HepG2 (cell line): ENCODE results near the gene LIMA1.

Experiments used
- ARNTL ChIP-seq: sonication (generic); formaldehyde crosslinking; IDR thresholded peaks from 2 replicates; pipeline ENCODE4 v1.4.0; 2020; ENCODE audit warnings: mild to moderate bottlenecking, missing genetic modification reagents
- CBX5 ChIP-seq: sonication (generic); formaldehyde crosslinking; IDR thresholded peaks from 2 replicates; pipeline ENCODE4 v1.4.0; 2020; ENCODE audit warnings: missing genetic modification reagents, borderline replicate concordance
- CTCF ChIP-seq: sonication (generic); formaldehyde crosslinking; IDR thresholded peaks from 2 replicates; pipeline ENCODE4 v1.5.0; 2020; ENCODE audit warnings: mild to moderate bottlenecking, missing genetic modification reagents, moderate library complexity
- EHMT2 ChIP-seq: fragments of 200-600 bp; sonication (generic); IDR thresholded peaks from 2 replicates; pipeline ENCODE4 v1.7.0; 2017; ENCODE audit warnings: antibody characterized with exemption, low read depth, low read length, borderline replicate concordance
- HDAC2 ChIP-seq: sonication (generic); formaldehyde crosslinking; IDR thresholded peaks from 2 replicates; pipeline ENCODE4 v1.4.0; 2020; ENCODE audit warnings: missing genetic modification reagents
- JUN ChIP-seq: sonication (generic); formaldehyde crosslinking; IDR thresholded peaks from 2 replicates; pipeline ENCODE4 v1.4.0; 2020; ENCODE audit warnings: mild to moderate bottlenecking, missing genetic modification reagents
- POLR2A ChIP-seq, 2 experiments: IDR thresholded peaks; 2 replicates each; pipeline ENCODE4 v1.6.1; 2011; ENCODE audit warnings: low read depth in 2 of 2, low read length in 2 of 2, mild to moderate bottlenecking in 1 of 2, moderate library complexity in 1 of 2; ENCODE audit not compliant: insufficient read depth in 1 of 2
- RAD51 ChIP-seq: fragments of 450-650 bp; IDR thresholded peaks from 2 replicates; pipeline ENCODE4 v1.6.1; 2016; ENCODE audit warnings: borderline replicate concordance
- REST ChIP-seq, 2 experiments: IDR thresholded peaks; 2 replicates each; pipeline ENCODE4 v1.6.1; 2011 to 2012; ENCODE audit warnings: low read length in 2 of 2, borderline replicate concordance in 1 of 2, low read depth in 1 of 2, mild to moderate bottlenecking in 1 of 2, moderate library complexity in 1 of 2
- SMC3 ChIP-seq: IDR thresholded peaks from 2 replicates; pipeline ENCODE4 v1.6.1; 2011; ENCODE audit warnings: low read length, improper control_type of control experiment
- ZBTB33 ChIP-seq: sonication (generic); formaldehyde crosslinking; IDR thresholded peaks from 2 replicates; pipeline ENCODE4 v1.4.0; 2020; ENCODE audit warnings: missing genetic modification reagents
- ZBTB8A ChIP-seq: sonication (generic); formaldehyde crosslinking; IDR thresholded peaks from 2 replicates; pipeline ENCODE4 v1.4.0; 2020; ENCODE audit warnings: mild to moderate bottlenecking, low read depth, missing genetic modification reagents, borderline replicate concordance
- ZNF407 ChIP-seq: sonication (generic); formaldehyde crosslinking; IDR thresholded peaks from one replicate; pipeline ENCODE4 v1.5.1; 2020; ENCODE audit warnings: mild to moderate bottlenecking, missing genetic modification reagents; ENCODE audit errors: not compliant biosample characterization

GRCh38 chr12:50331745-50332144 is 48.4 kb upstream of the LIMA1 start:
- TF ChIP-seq REST (IDR thresholded peaks at IDR 0.05; ENCODE audit: borderline replicate concordance in 1 of 2, low read depth in 1 of 2, low read length in 2 of 2), result no peak
- no peak for TF ChIP-seq POLR2A (IDR thresholded peaks at IDR 0.05; ENCODE audit: insufficient read depth in 1 of 2, low read depth in 2 of 2, low read length in 2 of 2)
- TF ChIP-seq RAD51, result no peak
- TF ChIP-seq JUN, result no peak
- no peak for TF ChIP-seq ARNTL
- no peak for TF ChIP-seq ZNF407
- TF ChIP-seq SMC3, result no peak
- TF ChIP-seq ZBTB8A (CRISPR knock-in tag), result no peak
- TF ChIP-seq HDAC2, result no peak
- no peak for TF ChIP-seq CBX5 (CRISPR knock-in tag)
- TF ChIP-seq CTCF, result no peak
- no peak for TF ChIP-seq ZBTB33
- no peak for TF ChIP-seq EHMT2
